ENCODE measurements around the gene GTF2E1. TPM values are rescaled to one million over a fixed set of nuclear protein-coding genes. Genes with fewer than 3 reads are reported as not detected.

GTF2E1 gene
- total RNA-seq, result 1 to 10 TPM; 5.0 to 8.9 (median 6.4) TPM
- long read RNA-seq, result 0 reads

DNA sequence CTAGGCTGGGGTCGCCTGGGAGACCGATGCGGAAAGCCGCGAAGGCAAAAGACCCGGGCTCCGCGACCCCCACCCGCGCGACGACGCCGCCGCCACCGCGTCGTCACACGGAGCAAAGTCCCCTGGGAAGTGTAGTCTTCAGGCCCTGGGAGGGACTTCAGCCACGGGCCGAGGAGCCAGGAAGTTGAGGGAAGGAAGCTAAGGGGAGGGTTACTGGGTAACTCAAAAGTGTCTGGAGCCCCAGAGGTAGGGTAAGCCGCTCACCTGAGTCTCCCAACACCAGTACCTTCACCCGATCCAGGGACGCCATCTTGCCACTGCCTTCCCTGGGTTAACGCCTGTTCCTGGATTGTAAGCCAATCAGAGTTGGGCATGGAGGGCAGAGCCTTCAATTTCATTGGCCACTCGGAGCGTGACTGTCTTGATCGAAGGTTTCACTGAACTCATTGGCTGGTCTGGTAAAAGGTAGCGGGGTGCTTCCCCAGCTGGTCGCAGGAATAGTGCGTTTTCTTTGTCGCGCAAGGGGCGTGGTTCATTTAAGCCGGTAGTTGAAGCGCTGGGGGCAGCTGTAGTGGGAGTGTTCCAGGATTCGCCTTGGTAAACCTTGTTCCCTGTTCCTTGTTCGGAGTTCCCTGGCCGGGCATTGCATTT is at the start of gene GTF2E1, which contains the start of gene RABL3:
Gene GTF2E1, plus strand, starts transcription at position 547 of the 651 bp plus-strand sequence. CDS start 7,809 bp downstream, outside the sequence.
Gene RABL3, minus strand, starts transcription at position 319 of the 651 bp plus-strand sequence. Its CDS starts 9 bp downstream, at position 310.
- H3K4me3 ChIP-seq, result peak within 1 kb of the TSS; percentile 82 to 95 (median 85)

GRCh38 chr3:120693439-120694171 is 48.9 kb upstream of the GTF2E1 start:
- DNase-seq, result peak in 1 of 3 donors; percentile 62
- intact Hi-C loops (cut with DNase I), result no loop called here
- H3K27ac ChIP-seq, result peak overlapping the region; percentile 23 to 96 (median 74)
- 47% methylated on average over 1 of the region's 1 CpG for WGBS (ENCODE audit: insufficient coverage, low coverage, low lambda C conversion rate, missing lambda C conversion rate)
- H3K4me1 ChIP-seq, result peaks cover 0 to 23% (median 6%) of the 10 kb centered on the region in 4 donors
- no peak overlapping the region for H3K4me3 ChIP-seq
- no peaks in the 10 kb centered on the region for H3K27me3 ChIP-seq
- no peaks in the 10 kb centered on the region for H3K36me3 ChIP-seq
- peak; percentile 83 to 92 (median 87) for ATAC-seq
- no peaks in the 10 kb centered on the region for H3K9me3 ChIP-seq
- TF ChIP-seq POLR2A (IDR thresholded peaks at IDR 0.05) (no peak), CTCF (IDR thresholded peaks at IDR 0.05) (no peak)

More for the DNA sequence above, at the start of gene GTF2E1, which contains the start of gene RABL3:
- DNase-seq (peak; percentile 92 to 98 (median 97)), ATAC-seq (peak; percentile 99 to 100 (median 99))
- intact Hi-C loops (cut with DNase I), result no loop called here
- TF ChIP-seq POLR2A (IDR thresholded peaks at IDR 0.05), result peak; percentile 71
- TF ChIP-seq CTCF (IDR thresholded peaks at IDR 0.05), result no peak
- Histone ChIP-seq H3K9me3 (no peaks in the 10 kb centered on the region), H3K4me1 (peaks cover 0 to 12% (median 7%) of the 10 kb centered on the region in 4 donors), H3K27ac (peak within 1 kb of the TSS; percentile 91 to 98 (median 98)), H3K27me3 (no peaks in the 10 kb centered on the region), H3K36me3 (no peaks in the 10 kb centered on the region)
- under 1% methylated on average over 26 of the region's 39 CpGs for WGBS (ENCODE audit: insufficient coverage, low coverage, low lambda C conversion rate, missing lambda C conversion rate)

DNA sequence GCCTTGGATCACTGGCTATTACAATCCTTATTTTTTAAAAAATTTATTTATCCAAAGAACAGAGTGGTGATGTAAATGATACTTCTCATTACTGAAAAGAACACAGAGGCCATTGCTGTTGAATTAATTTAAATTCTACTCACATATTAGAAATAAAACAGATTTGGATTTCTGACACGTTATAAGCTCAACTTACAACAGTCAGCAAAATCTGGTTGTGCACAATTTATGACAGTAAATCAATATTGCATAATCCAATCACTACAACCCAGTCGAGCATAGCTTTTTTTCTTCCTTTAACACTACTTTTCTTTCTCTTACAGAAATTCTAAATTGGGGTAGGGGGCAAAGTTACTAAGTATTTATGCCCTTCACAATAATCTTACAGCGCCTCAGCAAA is 43.2 kb upstream of the GTF2E1 start:
- Histone ChIP-seq H3K36me3 (no peaks in the 10 kb centered on the region), H3K9me3 (no peaks in the 10 kb centered on the region), H3K4me3 (no peak overlapping the region), H3K27ac (no peak overlapping the region), H3K4me1 (peaks cover 0 to 6% (median 0%) of the 10 kb centered on the region in 4 donors), H3K27me3 (no peaks in the 10 kb centered on the region)
- TF ChIP-seq POLR2A (IDR thresholded peaks at IDR 0.05) (no peak), CTCF (IDR thresholded peaks at IDR 0.05) (no peak)
- DNase-seq (no peak), ATAC-seq (no peak)
- 52% methylated on average over 3 of the region's 3 CpGs for WGBS (ENCODE audit: insufficient coverage, low coverage, low lambda C conversion rate, missing lambda C conversion rate)
- intact Hi-C loops (cut with DNase I), result no loop called here

- Histone ChIP-seq H3K36me3 (no peaks in the 10 kb centered on the region), H3K4me3 (no peak overlapping the region), H3K27me3 (no peaks in the 10 kb centered on the region), H3K9me3 (no peaks in the 10 kb centered on the region), H3K4me1 (no peaks in the 10 kb centered on the region), H3K27ac (peak overlapping the region in 1 of 3 donors; percentile 11)
- intact Hi-C loops (cut with DNase I), result no loop called here
- peak in 2 of 3 donors; percentile 24 to 54 for DNase-seq
- ATAC-seq, result peak; percentile 66 to 92 (median 80)
- no peak for TF ChIP-seq POLR2A (IDR thresholded peaks at IDR 0.05)
- no peak for TF ChIP-seq CTCF (IDR thresholded peaks at IDR 0.05)
- 50% methylated on average over 5 of the region's 5 CpGs for WGBS (ENCODE audit: insufficient coverage, low coverage, low lambda C conversion rate, missing lambda C conversion rate)
Measured at GRCh38 chr3:120705884-120706582, 36.5 kb upstream of the GTF2E1 start.

Measured in right lobe of liver (tissue), 6 donors.